Activated T-cell treated with anti-CD3 and anti-CD28 coated beads, Interleukin-2, amount 50 U/mL, for 24 hours (primary cell): ENCODE data around the gene STARD3.

Source experiments
- DNase-seq: peaks from one replicate; pipeline ENCODE4 v3.0.0-alpha.2; 2020
- H3K27ac Mint-ChIP-seq: 2 replicates; pipeline ENCODE4 v1.8.0; 2020; ENCODE audit warnings: mild to moderate bottlenecking, mixed read lengths
- H3K27me3 Mint-ChIP-seq: 2 replicates; pipeline ENCODE4 v1.8.0; 2020; ENCODE audit warnings: mixed read lengths
- H3K36me3 Mint-ChIP-seq: 2 replicates; pipeline ENCODE4 v1.8.0; 2020; ENCODE audit warnings: low read depth, mixed read lengths
- H3K4me1 Mint-ChIP-seq: 2 replicates; pipeline ENCODE4 v1.8.0; 2020; ENCODE audit warnings: low read depth, mixed read lengths
- H3K4me3 Mint-ChIP-seq: 2 replicates; pipeline ENCODE4 v1.8.0; 2020; ENCODE audit warnings: mild to moderate bottlenecking, moderate library complexity, mixed read lengths
- H3K9me3 Mint-ChIP-seq: 2 replicates; pipeline ENCODE4 v1.8.0; 2020; ENCODE audit warnings: mixed read lengths

STARD3 gene

GRCh38 chr17:39650121-39650579, 13.2 kb downstream of the STARD3 start:
- Mint-ChIP-seq H3K4me1 (peaks cover 32% of the 10 kb centered on the region), H3K36me3 (peaks cover 21% of the 10 kb centered on the region), H3K4me3 (no peak overlapping the region), H3K27me3 (no peaks in the 10 kb centered on the region), H3K27ac (peak overlapping the region; percentile 38), H3K9me3 (no peaks in the 10 kb centered on the region)
- DNase-seq = no peak

GRCh38 chr17:39651923-39652586, 15.1 kb downstream of the STARD3 start:
- Mint-ChIP-seq H3K4me3 (no peak overlapping the region), H3K27ac (peak overlapping the region; percentile 67), H3K27me3 (no peaks in the 10 kb centered on the region), H3K36me3 (peaks cover 30% of the 10 kb centered on the region), H3K4me1 (peaks cover 32% of the 10 kb centered on the region), H3K9me3 (no peaks in the 10 kb centered on the region)
- DNase-seq = no peak

GRCh38 chr17:39652587-39653315, 15.8 kb downstream of the STARD3 start:
- Mint-ChIP-seq H3K27ac (peak overlapping the region; percentile 67), H3K4me1 (peaks cover 34% of the 10 kb centered on the region), H3K9me3 (no peaks in the 10 kb centered on the region), H3K27me3 (no peaks in the 10 kb centered on the region), H3K36me3 (peaks cover 33% of the 10 kb centered on the region), H3K4me3 (no peak overlapping the region)
- DNase-seq = no peak

- DNase-seq = no peak
- Mint-ChIP-seq H3K4me3 (no peak overlapping the region), H3K36me3 (peaks cover 37% of the 10 kb centered on the region), H3K9me3 (no peaks in the 10 kb centered on the region), H3K27me3 (no peaks in the 10 kb centered on the region), H3K27ac (no peak overlapping the region), H3K4me1 (peaks cover 38% of the 10 kb centered on the region)
These were observed 16.3 kb downstream of the STARD3 start for GRCh38 chr17:39653316-39653661.

- H3K4me3 Mint-ChIP-seq = no peak overlapping the region
- no peaks in the 10 kb centered on the region for H3K9me3 Mint-ChIP-seq
- H3K4me1 Mint-ChIP-seq = peaks cover 40% of the 10 kb centered on the region
- H3K27ac Mint-ChIP-seq = no peak overlapping the region
- peak; percentile 84 for DNase-seq
- no peaks in the 10 kb centered on the region for H3K27me3 Mint-ChIP-seq
- peaks cover 41% of the 10 kb centered on the region for H3K36me3 Mint-ChIP-seq
These were observed 16.9 kb downstream of the STARD3 start for GRCh38 chr17:39653662-39654331.

GRCh38 chr17:39655105-39655504, 18.2 kb downstream of the STARD3 start:
- H3K4me1 Mint-ChIP-seq = peaks cover 36% of the 10 kb centered on the region
- no peaks in the 10 kb centered on the region for H3K9me3 Mint-ChIP-seq
- no peak overlapping the region for H3K4me3 Mint-ChIP-seq
- peak overlapping the region; percentile 66 for H3K27ac Mint-ChIP-seq
- DNase-seq = no peak
- peaks cover 49% of the 10 kb centered on the region for H3K36me3 Mint-ChIP-seq
- no peaks in the 10 kb centered on the region for H3K27me3 Mint-ChIP-seq

- no peak overlapping the region for H3K27ac Mint-ChIP-seq
- H3K27me3 Mint-ChIP-seq = no peaks in the 10 kb centered on the region
- peaks cover 74% of the 10 kb centered on the region for H3K36me3 Mint-ChIP-seq
- H3K4me3 Mint-ChIP-seq = no peak overlapping the region
- no peak for DNase-seq
- H3K9me3 Mint-ChIP-seq = no peaks in the 10 kb centered on the region
- H3K4me1 Mint-ChIP-seq = peaks cover 20% of the 10 kb centered on the region
These were observed 21.4 kb downstream of the STARD3 start for GRCh38 chr17:39658346-39658745.

GRCh38 chr17:39658760-39659159, 21.8 kb downstream of the STARD3 start:
- Mint-ChIP-seq H3K27me3 (no peaks in the 10 kb centered on the region), H3K27ac (no peak overlapping the region), H3K4me1 (peaks cover 17% of the 10 kb centered on the region), H3K9me3 (no peaks in the 10 kb centered on the region), H3K36me3 (peaks cover 71% of the 10 kb centered on the region), H3K4me3 (no peak overlapping the region)
- no peak for DNase-seq

GRCh38 chr17:39659279-39660010, 22.5 kb downstream of the STARD3 start:
- Mint-ChIP-seq H3K27me3 (no peaks in the 10 kb centered on the region), H3K4me3 (no peak overlapping the region), H3K36me3 (peaks cover 69% of the 10 kb centered on the region), H3K9me3 (no peaks in the 10 kb centered on the region), H3K27ac (peak overlapping the region; percentile 61), H3K4me1 (peaks cover 16% of the 10 kb centered on the region)
- no peak for DNase-seq

- H3K4me1 Mint-ChIP-seq = peaks cover 11% of the 10 kb centered on the region
- no peaks in the 10 kb centered on the region for H3K9me3 Mint-ChIP-seq
- peaks cover 64% of the 10 kb centered on the region for H3K36me3 Mint-ChIP-seq
- DNase-seq = no peak
- no peaks in the 10 kb centered on the region for H3K27me3 Mint-ChIP-seq
- no peak overlapping the region for H3K4me3 Mint-ChIP-seq
- no peak overlapping the region for H3K27ac Mint-ChIP-seq
These were observed 23.0 kb downstream of the STARD3 start for GRCh38 chr17:39660011-39660360.

GRCh38 chr17:39660397-39661385, 23.7 kb downstream of the STARD3 start:
- peaks cover 2% of the 10 kb centered on the region for H3K27me3 Mint-ChIP-seq
- no peak for DNase-seq
- H3K36me3 Mint-ChIP-seq = peaks cover 57% of the 10 kb centered on the region
- H3K9me3 Mint-ChIP-seq = no peaks in the 10 kb centered on the region
- peaks cover 10% of the 10 kb centered on the region for H3K4me1 Mint-ChIP-seq
- no peak overlapping the region for H3K4me3 Mint-ChIP-seq
- H3K27ac Mint-ChIP-seq = no peak overlapping the region

- Mint-ChIP-seq H3K4me1 (peaks cover 12% of the 10 kb centered on the region), H3K27ac (no peak overlapping the region), H3K9me3 (no peaks in the 10 kb centered on the region), H3K36me3 (peaks cover 53% of the 10 kb centered on the region), H3K27me3 (peaks cover 13% of the 10 kb centered on the region), H3K4me3 (no peak overlapping the region)
- no peak for DNase-seq
These were observed 25.0 kb downstream of the STARD3 start for GRCh38 chr17:39661744-39662541.
